Measurements from ENCODE around the gene ITGB1.
"Not testable (repeated sequence)": the region's sequence is repeated elsewhere in the genome, so short reads cannot be mapped to it uniquely, and the experiment has no call there.

The ITGB1 gene

DNA sequence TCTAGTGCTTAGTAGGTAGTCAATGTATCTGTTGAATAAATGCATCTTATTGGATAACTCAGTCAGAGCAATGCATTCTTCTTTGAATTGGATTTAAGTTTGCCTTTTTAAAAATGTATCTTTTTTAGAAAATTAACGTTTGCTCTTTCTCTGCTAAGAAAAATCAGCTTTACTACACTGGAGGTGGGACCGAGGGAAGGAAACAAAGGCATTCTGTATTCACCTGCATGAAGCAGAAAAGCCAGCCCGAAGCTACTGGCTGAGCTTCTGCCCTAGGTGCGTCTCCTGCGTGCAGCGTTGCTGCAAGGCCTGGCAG, 22.2 kb upstream of the ITGB1 start:
- DNase-seq = no peak

DNA sequence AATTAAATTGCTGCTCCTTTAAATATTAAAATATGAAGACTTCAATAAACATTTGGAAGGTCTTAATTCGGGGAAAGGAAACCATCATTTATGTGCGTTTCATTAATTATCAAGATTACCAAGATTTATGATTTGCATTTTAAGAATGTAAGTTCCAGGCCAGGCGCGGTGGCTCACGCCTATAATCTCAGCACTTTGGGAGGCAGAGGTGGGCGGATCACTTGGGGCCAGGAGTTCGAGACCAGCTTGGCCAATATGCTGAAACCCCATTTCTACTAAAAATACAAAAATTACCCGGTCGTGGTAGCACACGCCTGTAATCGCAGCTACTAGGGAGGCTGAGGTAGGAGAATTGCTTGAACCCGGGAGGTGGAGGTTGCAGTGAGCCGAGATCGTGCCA, 21.7 kb upstream of the ITGB1 start:
- DNase-seq = not testable (repeated sequence)

DNA sequence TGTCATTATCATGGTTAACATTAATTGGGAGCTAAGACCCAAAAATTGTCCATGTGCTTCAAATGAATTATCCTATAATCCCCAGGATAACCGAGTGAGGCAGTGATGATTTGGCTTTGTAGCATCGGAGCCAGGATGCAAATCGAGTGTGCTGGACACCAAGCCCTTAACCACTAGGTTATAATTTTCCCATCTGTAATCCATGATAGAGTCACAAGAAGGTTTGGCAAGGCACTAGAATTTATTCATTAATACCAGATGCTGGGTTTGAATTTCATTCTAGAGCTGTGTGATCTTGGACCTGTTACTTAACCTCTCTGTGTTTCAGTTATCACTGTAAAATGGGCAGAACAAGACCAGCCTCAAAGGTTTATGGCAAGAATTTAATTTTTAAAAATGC, 21.0 kb upstream of the ITGB1 start:
- no peak for DNase-seq

- not testable (repeated sequence) for DNase-seq
Observed at GRCh38 chr10:32977846-32978809, 20.1 kb upstream of the ITGB1 start.

- DNase-seq = no peak
Observed at GRCh38 chr10:32976338-32976737, 18.3 kb upstream of the ITGB1 start.

- DNase-seq = no peak
Observed at GRCh38 chr10:32972929-32973328, 14.9 kb upstream of the ITGB1 start.

DNA sequence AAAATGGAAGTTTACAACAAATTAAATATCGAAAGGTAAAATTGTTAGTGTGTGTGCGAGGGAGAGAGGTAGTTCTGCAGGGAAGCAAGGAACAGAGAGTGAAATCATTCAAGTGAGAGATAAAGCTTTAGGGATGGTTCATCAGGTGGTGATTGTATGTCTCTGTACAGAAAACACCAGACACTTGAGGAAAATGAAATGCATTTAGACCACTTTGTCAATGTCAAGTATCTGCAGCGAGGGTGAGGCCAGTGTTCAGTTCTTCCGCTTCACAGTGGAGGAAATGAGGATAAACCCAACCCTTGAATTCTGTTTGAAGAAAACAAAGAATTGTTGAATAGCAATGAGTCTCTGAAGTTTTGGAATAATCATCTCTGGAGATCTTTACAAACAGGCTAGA, 14.4 kb upstream of the ITGB1 start:
- DNase-seq = no peak

DNA sequence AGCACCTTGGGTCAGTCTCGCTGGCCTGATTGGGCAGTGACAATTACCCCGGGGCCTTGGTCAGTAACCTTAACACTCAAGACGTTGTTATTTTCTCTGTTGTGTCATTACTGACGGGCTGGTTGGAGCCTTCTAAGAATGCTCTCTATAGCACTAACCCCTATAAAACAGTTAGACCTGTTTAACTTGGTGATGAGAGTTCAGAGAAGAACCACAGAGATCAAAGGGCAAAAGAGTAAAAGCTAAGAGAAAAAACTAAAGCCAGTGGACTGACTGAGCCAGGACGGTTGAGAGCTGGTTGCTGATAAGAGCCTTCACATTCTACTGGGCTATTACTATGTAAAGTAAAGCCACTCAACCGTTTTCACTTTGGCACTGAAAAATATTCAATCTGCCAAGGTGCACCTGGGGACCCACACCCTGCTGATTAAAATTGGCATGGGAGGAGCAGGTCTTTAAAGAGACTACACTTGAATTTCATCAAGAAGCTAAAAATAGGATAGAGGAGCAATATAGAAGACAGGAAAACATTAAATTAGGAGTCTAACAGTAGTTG, 13.6 kb upstream of the ITGB1 start:
- no peak for DNase-seq

DNA sequence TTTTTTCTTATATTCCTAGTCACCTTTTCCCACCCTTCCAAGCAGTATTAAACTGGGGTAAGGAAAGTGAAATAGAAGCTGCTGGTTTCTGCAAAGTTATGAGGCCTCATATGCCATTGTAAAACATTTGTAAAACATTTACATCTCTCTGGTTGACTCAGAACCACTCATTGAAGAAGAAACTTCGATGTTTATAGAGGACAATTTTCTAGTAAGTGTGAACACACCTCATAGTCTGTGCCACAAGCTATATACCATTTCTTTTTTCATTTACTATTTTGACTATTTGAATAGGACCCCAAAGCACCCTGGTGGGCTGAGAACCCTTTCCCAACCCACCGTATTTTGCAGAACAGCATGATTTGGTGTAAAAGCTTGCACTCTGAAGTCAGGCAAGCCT, 12.9 kb upstream of the ITGB1 start:
- DNase-seq = no peak

DNA sequence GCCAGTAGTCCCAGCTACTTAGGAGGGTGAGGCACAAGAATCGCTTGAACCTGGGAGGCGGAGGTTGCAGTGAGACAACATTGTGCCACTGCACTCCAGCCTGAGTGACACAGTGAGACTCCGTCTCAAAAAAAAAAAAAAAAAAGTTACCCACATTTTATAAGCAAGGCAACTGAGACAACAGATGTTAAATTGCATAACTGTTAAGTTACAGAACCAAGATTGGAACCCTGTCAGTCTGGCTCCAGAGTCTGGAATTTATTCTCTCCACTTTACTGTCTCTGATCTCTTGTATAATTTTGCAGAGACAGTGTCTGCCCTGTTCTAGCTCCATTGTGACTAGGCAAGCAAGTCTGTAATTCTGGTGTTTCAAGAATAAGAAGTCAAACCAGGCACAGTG, 6.2 kb upstream of the ITGB1 start:
- DNase-seq = no peak

- DNase-seq = no peak
Observed at GRCh38 chr10:32963096-32963495, 5.1 kb upstream of the ITGB1 start.

DNA sequence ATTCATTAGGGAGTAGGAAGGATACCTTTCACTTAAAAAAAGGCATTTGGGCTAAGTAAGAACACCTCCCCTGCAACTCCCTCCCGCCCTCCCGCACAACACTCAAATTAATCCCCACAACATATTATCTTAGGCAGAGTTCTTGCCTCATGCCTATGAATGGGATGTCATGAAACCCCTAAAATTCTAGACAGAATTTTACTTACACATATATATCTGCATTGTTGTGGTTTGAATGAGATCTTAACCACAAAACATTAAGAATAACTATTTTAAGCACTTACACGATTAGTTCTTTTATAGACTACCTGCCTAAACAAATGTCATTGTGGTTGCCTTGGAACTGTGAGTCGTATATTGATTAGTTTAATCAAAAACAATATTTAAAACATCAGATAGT, 4.5 kb upstream of the ITGB1 start:
- DNase-seq = no peak

DNA sequence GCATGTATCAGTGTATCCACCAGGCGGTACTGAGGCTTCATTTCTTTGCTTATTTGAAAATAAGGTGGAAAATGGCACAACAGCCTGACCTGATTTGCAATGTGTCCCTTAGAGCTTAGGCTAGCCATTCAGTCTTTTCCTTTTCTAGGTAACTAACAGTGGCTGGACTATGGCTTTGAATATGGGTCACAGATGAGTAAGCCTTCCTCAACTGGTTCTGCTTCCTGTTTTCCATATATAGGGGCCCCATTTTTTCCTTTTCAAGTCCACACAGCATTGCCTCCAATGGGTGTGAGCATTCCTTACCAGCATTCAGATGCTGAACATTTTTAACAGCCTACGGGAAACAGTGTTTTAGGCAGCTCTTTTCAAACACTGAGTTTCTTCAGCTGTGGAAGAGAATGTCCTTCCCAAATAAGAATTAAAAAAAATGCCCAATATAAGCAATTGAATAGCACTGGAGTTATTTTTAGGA, 3.9 kb upstream of the ITGB1 start:
- no peak for DNase-seq

DNA sequence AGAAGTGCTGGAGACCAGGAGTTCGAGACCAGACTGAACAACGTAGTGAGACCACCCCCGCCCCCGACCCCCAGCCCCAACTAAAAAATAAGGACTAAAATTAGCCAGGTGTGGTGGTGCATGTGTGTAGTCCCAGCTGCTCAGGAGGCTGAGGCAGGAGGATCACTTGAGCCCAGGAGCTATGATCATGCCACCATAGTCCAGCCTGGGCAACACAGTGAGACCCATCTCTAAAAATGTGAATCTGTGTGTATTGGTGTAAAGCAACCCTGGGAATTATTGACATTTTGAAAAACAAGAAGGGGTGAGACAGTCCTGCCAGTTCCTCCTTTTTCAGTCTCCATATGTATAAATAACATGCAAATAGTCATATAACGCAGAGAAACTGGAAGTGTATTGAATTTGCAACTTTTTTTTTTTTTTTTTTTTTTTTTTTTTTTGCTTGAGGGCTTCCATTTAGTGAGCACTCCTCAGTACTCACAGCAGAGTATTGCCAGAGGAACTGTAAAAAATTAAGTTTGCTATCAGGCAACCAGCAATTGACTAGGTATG, 3.4 kb upstream of the ITGB1 start:
- no peak for DNase-seq

DNA sequence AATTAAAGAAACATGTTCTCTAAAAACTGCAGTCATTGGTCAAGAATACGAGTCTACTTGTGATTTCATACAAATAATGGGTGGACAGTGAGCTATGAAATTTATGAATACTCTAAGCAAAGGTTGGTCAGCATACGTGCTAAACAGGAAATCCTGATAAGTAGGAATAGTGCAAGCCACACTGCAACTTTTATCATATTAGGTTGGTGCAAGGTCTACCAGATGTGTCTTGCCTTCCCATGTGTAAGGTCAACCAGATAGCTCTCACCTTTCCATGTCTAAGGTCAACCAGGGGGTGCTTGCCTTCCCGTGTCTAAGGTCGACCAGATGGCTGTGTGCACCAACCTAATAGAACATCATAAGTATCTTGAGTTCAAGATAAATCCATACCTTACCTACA, 2.0 kb upstream of the ITGB1 start:
- DNase-seq = no peak

GRCh38 chr10:32959006-32959920, 1.2 kb upstream of the ITGB1 start:
- no peak for DNase-seq

DNA sequence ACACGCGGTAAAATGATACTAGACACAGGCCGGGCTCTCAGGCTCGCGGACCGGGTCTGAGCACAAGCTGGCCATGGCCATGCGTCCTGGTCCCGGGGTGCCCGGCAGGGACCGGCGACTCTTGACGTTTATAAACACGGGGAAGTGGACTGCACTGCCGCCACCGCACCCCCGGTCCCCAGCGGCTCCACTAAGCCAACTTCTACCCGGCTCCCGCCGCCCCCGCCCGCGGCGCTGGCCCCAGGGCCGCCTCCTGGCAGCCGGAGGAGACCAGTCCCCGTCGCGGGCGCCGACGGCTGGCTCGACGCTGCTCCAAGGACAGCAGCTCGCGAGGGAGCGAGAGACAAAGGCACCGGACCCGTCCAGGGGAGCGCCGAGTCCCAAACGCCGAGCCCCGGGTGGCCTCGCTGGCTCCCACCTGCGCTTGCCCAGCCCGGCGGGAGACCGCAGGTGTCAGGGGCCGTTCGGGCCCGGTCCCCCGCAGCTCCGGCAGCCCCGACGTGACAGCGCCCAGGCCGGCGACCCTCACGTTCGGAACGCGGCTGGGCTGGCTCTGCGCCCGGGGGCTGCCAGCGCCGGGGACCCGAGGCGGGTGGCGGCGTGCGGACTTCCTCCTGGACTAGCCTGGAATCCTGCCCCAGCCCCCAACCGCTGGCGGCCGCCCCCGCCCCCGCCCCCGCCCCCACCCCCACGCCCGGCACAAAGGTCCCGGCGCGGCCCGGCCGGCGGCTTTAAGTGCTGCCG, 517 bp downstream of the ITGB1 start:
- peak; percentile 22 for DNase-seq

- DNase-seq = no peak
Observed at GRCh38 chr10:32956365-32957197, 1.4 kb downstream of the ITGB1 start.

DNA sequence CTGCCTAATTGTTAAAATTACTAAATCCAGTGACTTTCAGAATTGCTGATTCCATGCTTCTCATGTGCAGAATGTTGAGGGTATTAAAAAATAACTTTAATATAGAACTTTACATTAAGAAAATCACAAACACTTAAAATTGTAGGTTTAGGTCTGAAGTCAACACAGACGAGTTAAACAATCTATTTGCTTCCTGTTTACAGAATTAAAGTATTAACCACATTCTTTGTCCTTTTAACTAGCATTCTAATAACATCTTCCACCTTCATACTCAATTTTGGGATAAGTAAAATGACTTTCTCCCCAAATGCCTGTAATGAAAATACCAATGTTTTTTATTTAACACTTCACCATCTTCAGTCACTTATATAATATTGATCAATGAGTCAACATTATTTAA, 2.2 kb downstream of the ITGB1 start:
- no peak for DNase-seq

DNA sequence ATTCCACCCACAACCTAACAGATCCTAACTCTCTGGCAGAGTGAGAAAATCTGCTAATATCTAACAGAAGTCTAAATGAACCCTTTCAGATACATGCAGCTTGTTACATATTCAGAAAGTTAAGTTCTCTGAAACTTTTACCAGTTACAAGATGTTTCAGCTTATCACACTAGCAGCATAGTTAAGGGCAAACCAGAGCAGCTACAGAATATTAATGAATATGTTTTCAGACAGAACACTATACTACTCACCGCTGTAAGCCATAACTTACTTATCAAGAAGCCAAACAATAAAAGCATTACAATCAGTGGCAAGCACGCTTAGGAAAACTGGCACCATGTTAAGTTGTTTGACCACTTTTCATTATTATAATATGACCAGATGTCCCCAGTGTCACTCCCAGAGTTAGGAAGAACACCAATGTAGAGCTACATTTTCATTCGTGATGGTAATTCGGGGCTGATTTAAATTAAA, 2.7 kb downstream of the ITGB1 start:
- no peak for DNase-seq

GRCh38 chr10:32954545-32955298, 3.3 kb downstream of the ITGB1 start:
- no peak for DNase-seq

Measured in activated effector memory CD4-positive, alpha-beta T cell treated with Interleukin-2 at 50 U/mL for 16 hours (primary cell).